HFF-Myc (cell line): Measurements from ENCODE around the gene HDAC4.

ENCODE experiments used
- DNase-seq: peaks from one replicate; pipeline ENCODE4 v3.0.0-alpha.2; 2011; ENCODE audit warnings: low read depth; ENCODE audit errors: extremely low read depth
- H3K4me3 ChIP-seq: replicated peaks from 2 replicates; pipeline ENCODE4 v1.5.1; 2011; ENCODE audit warnings: low read depth, mild to moderate bottlenecking, control low read depth, low read length
- TF ChIP-seq, protein P1 (sequence below): IDR thresholded peaks from 2 replicates; pipeline ENCODE4 v1.5.1; 2012; ENCODE audit warnings: mild to moderate bottlenecking, low read depth, low read length, control low read depth; ENCODE audit errors: missing control alignments

The HDAC4 gene

DNA sequence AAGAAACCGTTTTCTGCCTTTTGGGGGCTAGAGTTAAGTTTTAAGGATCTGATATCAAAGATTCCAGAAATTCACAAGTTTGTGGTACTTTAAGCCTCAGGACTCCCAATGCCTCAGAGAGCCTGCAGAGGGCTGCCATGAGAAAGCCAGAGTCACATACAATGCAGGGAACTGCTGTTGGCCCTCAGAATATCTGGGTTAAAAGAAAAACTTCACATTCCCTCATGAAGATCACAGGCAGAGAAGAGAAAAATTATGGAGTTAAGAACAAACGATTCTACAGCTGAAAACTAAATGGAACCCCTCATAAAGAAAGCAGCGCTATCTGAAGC, 39.5 kb downstream of the HDAC4 start:
- DNase-seq, result no peak
- H3K4me3 ChIP-seq, result no peak overlapping the region
- TF ChIP-seq, protein P1, sequence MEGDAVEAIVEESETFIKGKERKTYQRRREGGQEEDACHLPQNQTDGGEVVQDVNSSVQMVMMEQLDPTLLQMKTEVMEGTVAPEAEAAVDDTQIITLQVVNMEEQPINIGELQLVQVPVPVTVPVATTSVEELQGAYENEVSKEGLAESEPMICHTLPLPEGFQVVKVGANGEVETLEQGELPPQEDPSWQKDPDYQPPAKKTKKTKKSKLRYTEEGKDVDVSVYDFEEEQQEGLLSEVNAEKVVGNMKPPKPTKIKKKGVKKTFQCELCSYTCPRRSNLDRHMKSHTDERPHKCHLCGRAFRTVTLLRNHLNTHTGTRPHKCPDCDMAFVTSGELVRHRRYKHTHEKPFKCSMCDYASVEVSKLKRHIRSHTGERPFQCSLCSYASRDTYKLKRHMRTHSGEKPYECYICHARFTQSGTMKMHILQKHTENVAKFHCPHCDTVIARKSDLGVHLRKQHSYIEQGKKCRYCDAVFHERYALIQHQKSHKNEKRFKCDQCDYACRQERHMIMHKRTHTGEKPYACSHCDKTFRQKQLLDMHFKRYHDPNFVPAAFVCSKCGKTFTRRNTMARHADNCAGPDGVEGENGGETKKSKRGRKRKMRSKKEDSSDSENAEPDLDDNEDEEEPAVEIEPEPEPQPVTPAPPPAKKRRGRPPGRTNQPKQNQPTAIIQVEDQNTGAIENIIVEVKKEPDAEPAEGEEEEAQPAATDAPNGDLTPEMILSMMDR, result no peak

DNA sequence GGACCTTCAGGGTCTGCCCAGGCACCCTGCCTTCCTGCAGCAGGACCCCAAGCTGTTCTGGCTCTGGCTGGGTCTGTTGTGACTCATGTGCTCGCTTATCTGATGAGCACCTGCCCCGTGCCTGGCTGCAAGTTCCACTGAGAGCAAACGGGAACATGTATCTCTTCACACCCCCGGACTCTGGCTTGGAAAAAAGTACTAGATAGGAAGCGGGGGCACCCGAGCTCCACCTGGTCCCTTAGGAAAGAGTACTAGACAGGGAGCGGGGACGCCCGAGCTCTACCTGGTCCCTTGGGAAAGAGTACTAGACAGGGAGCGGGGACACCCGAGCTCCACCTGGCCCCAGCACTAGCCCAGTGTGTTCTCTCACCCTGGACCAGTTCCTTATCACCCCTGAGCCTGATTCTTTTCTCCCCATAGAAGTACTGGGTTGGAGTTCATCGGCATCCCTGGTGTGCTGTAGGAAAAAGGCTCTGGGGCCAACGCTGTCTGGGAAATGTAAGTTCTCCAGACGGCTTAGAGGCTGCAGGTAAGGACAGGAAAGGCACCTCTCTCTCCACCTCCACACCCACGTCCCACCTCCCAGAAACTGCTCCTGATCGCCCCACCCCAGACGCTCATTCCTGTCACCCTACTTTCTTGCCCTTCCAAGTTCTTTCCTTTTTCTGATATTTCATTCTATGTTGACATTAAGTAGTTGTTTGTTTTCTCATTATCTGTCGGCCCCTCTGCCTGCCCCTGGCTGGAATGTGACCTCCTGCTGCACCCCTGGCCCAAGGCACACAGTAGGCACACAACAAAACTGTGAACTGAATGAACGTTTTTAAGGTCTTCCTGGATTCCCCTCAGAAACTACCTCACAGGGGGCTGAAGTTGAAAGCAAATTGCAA, 40.2 kb downstream of the HDAC4 start:
- H3K4me3 ChIP-seq, result no peak overlapping the region
- TF ChIP-seq, protein P1, result no peak
- DNase-seq, result no peak

DNA sequence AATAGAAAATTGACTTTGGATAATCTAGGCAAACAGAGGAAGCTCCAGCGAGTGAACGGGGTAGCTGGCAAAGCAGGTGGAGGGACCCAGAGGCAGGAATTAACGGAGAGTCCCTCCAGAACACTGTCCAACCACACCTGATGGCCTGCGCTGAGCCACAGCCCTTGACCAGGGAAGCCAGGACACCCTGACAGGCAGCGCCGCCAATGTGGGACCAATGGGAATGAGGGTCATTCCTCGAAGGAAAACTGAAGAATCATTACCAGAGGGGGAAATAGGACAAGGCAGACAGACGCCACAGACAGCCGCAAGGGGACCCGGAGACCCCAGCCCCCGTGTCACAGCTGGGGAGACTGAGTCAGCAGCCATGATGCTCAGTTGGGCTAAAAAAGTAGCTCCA, 40.8 kb downstream of the HDAC4 start:
- H3K4me3 ChIP-seq, result no peak overlapping the region
- TF ChIP-seq, protein P1, result no peak
- no peak for DNase-seq

DNA sequence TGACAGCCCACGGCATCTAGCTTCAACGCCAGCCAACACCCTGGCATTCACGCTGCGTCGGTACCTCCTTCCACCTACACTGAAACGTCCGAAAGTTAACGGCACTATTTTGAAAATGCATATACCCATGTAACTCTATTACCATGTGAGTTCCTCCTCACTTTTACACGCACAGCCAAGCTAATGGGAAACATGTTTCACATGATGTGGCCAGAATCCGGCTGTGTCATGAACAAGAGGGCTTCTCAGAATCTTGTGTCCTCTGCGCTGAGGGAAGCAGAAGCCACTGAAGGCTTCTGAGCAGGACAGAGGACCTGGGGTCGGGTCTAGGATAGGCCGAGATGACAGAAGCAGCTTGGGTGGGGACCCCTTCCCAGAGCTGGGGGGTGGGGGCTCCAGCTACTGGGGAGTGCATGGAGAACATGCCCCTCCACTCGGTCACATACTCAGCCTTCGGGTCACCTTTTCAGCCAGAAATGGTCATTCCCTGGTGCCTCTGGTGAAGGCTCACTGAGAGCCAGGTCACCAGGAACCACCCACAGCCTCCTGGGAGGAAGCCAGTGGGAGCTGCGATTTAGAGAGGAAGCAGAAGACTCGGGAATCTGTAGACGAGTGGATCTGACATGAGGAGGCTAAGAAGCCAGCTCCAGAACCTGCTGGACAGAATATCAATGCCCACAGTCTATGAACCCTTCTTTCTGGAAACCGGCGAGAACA, 41.5 kb downstream of the HDAC4 start:
- no peak for DNase-seq
- TF ChIP-seq, protein P1, result no peak
- H3K4me3 ChIP-seq, result no peak overlapping the region

DNA sequence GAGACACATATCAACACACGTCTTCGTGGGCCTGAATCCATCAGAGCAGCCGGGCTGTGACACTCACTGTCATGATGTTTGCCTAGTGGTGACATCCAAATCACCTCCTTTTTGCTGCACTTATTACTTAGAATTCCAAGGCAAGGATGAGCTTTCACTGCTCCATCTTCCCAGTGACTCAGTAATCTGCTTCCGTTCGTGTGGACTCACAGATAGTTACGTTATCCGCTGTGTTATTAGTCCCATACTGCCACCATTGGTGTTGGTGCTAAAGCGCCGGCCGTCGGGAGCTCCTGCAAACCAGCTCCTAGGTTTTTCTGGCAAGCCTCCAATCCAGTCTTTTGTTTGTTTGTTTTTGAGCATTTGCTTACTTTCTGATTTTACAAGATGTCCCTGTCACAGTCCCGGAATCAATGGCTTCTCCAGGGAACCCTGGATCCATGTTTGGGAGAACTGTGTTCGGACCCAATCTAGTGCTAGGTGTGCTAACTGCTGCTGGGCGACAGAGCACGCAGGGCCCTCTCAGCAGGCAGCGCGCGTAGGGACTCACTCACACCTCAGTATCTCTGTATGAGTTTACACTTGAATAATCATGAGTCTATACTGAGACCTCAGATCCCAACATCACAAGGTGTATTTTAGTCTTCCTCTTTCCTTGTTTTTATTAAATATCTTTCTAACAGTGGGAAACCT, 42.6 kb downstream of the HDAC4 start:
- no peak overlapping the region for H3K4me3 ChIP-seq
- TF ChIP-seq, protein P1, result no peak
- DNase-seq, result no peak

DNA sequence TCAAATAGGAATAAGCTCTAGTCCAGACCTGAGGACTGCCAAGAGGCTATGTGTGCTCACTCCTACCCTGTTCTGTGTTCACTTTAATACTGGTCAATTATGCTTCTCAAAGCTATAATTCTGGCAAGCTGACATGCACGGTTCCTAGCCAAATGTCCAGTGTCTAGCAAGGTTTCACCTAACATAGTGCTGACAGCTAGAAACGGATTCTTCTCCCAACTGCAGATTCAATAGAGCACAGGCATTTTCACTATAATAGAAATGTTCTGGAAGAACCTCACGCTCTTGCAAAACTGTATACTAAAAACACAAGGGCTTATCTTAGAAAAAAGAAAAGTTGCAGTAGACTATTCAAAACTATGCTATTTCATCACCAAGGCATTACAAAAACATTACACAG, 45.1 kb downstream of the HDAC4 start:
- TF ChIP-seq, protein P1, result no peak
- DNase-seq, result no peak
- no peak overlapping the region for H3K4me3 ChIP-seq
